CD14-positive monocyte (primary cell): ENCODE results near the gene ZNF431. TPM values are rescaled to one million over a fixed set of nuclear protein-coding genes. Genes with fewer than 3 reads are reported as not detected.

Experiments
- DNase-seq, 3 donors: peaks; one replicate each; pipeline ENCODE4 v3.0.0-alpha.2; 2011 to 2022
- H2AFZ ChIP-seq: 2 replicates; pipeline ENCODE4 v1.6.0; 2012; ENCODE audit warnings: mild to moderate bottlenecking, low read depth, low read length, inconsistent platforms; ENCODE audit not compliant: insufficient read depth, poor library complexity, severe bottlenecking
- H3K27ac ChIP-seq, 2 donors: 1 replicate in 1 of 2; 2 replicates in 1 of 2; pipeline ENCODE4 v1.5.1; 2012 to 2013; ENCODE audit warnings: low read length in 2 of 2, control low read depth in 1 of 2, inconsistent platforms in 1 of 2, low read depth in 1 of 2, mild to moderate bottlenecking in 1 of 2
- H3K27me3 ChIP-seq, 2 donors: one replicate each; pipeline versions ENCODE4 v1.6.0 to v1.6.1; 2011 to 2013; ENCODE audit warnings: low read length in 2 of 2; ENCODE audit not compliant: control insufficient read depth in 2 of 2, insufficient read depth in 2 of 2
- H3K36me3 ChIP-seq, 2 donors: replicated peaks in 1 of 2; 1 replicate in 1 of 2; 2 replicates in 1 of 2; pipeline versions ENCODE4 v1.5.1 to v1.6.1; 2012 to 2013; ENCODE audit warnings: low read length in 2 of 2, control low read depth in 1 of 2, inconsistent platforms in 1 of 2, mild to moderate bottlenecking in 1 of 2; ENCODE audit not compliant: insufficient read depth in 2 of 2, control insufficient read depth in 1 of 2
- H3K4me1 ChIP-seq, 2 donors: 1 replicate in 1 of 2; 2 replicates in 1 of 2; pipeline versions ENCODE4 v1.5.1 to v1.6.1; 2012 to 2013; ENCODE audit warnings: low read length in 2 of 2, control low read depth in 1 of 2, inconsistent platforms in 1 of 2, mild to moderate bottlenecking in 1 of 2, moderate library complexity in 1 of 2; ENCODE audit not compliant: insufficient read depth in 2 of 2, control insufficient read depth in 1 of 2
- H3K4me2 ChIP-seq: replicated peaks from 2 replicates; pipeline ENCODE3; 2012; ENCODE audit warnings: low read length, moderate library complexity, mild to moderate bottlenecking; ENCODE audit not compliant: poor library complexity, severe bottlenecking; ENCODE audit errors: extremely low read depth
- H3K4me3 ChIP-seq, 3 experiments: fragments of 200-600 bp in 1 of 3; sonication (generic) in 1 of 3; replicated peaks in 1 of 3; 1 replicate in 2 of 3; 2 replicates in 1 of 3; pipeline ENCODE4 v1.5.1; 2011 to 2013; ENCODE audit warnings: low read length in 3 of 3, mild to moderate bottlenecking in 3 of 3, control low read depth in 2 of 3, low read depth in 2 of 3, inconsistent platforms in 1 of 3, moderate library complexity in 1 of 3
- H3K79me2 ChIP-seq: 2 replicates; pipeline ENCODE4 v1.6.0; 2012; ENCODE audit warnings: mild to moderate bottlenecking, control low read depth, inconsistent platforms, low read length, moderate library complexity; ENCODE audit not compliant: insufficient read depth
- H3K9ac ChIP-seq: 2 replicates; pipeline ENCODE4 v1.6.0; 2017; ENCODE audit warnings: low read length, mild to moderate bottlenecking; ENCODE audit not compliant: insufficient read depth, poor library complexity, severe bottlenecking
- H3K9me3 ChIP-seq, 2 donors: replicated peaks in 1 of 2; 1 replicate in 1 of 2; 2 replicates in 1 of 2; pipeline versions ENCODE4 v1.5.1 to v1.6.1; 2012 to 2013; ENCODE audit warnings: low read length in 2 of 2, control low read depth in 1 of 2; ENCODE audit not compliant: control insufficient read depth in 1 of 2, insufficient read depth in 1 of 2
- H4K20me1 ChIP-seq: 2 replicates; pipeline ENCODE4 v1.6.0; 2012; ENCODE audit warnings: mild to moderate bottlenecking, low read length, control low read depth, moderate library complexity; ENCODE audit not compliant: insufficient read depth
- H3K27ac Mint-ChIP-seq, 7 donors: one replicate each; pipeline ENCODE4 v1.8.0; 2020; ENCODE audit warnings: mild to moderate bottlenecking in 7 of 7, mixed read lengths in 7 of 7, moderate library complexity in 6 of 7, inconsistent platforms in 2 of 7
- H3K27me3 Mint-ChIP-seq, 3 donors: one replicate each; pipeline ENCODE4 v1.8.0; 2021 to 2022; ENCODE audit warnings: low read depth in 3 of 3, mild to moderate bottlenecking in 3 of 3, mixed read lengths in 3 of 3, moderate library complexity in 3 of 3, inconsistent platforms in 1 of 3
- H3K36me3 Mint-ChIP-seq, 2 donors: one replicate each; pipeline ENCODE4 v1.8.0; 2020; ENCODE audit warnings: mixed read lengths in 2 of 2, inconsistent platforms in 1 of 2, mild to moderate bottlenecking in 1 of 2
- H3K4me1 Mint-ChIP-seq: one replicate; pipeline ENCODE4 v1.8.0; 2020; ENCODE audit warnings: mild to moderate bottlenecking, mixed read lengths
- H3K4me3 Mint-ChIP-seq, 2 donors: one replicate each; pipeline ENCODE4 v1.8.0; 2020; ENCODE audit warnings: mild to moderate bottlenecking in 2 of 2, mixed read lengths in 2 of 2, moderate library complexity in 1 of 2
- H3K9me3 Mint-ChIP-seq, 7 donors: one replicate each; pipeline ENCODE4 v1.8.0; 2020 to 2022; ENCODE audit warnings: mixed read lengths in 7 of 7, mild to moderate bottlenecking in 6 of 7, moderate library complexity in 6 of 7, inconsistent platforms in 2 of 7
- CTCF ChIP-seq: fragments of 200-600 bp; IDR thresholded peaks from one replicate; pipeline ENCODE4 v1.8.0; 2022; ENCODE audit warnings: antibody characterized with exemption, mild to moderate bottlenecking
- WGBS: methylation state at CpG from one replicate; pipeline ENCODE4 v1.1.5; 2013; ENCODE audit warnings: missing lambda C conversion rate; ENCODE audit not compliant: insufficient coverage; 5-methylcytosine and 5-hydroxymethylcytosine counted together
- intact Hi-C, 2 donors: fragments of 100-400 bp; cut with micrococcal nuclease; formaldehyde crosslinking; loops; one replicate each; pipeline versions ENCODE4 v1.15.0 to v1.15.1; 2023
- polyA plus RNA-seq, 3 donors: library from polyadenylated mRNA; depleted of rRNA in 1 of 3; unstranded in 2 of 3; stranded (reverse) in 1 of 3; fragments of 300-500 nt in 2 of 3; fragments of >200 nt in 1 of 3; fragmentation: Illumina TruSeq in 2 of 3; gene quantifications; 1 replicate in 2 of 3; 2 replicates in 1 of 3; pipeline ENCODE4 v1.2.3, GENCODE V29; 2012 to 2021
- small RNA-seq: library from RNA; depleted of rRNA; stranded (forward); fragments of <200 nt; gene quantifications from one replicate; pipeline ENCODE3, GENCODE V24; 2012; ENCODE audit warnings: low read depth; ENCODE audit not compliant: insufficient read length

The ZNF431 gene
- polyA plus RNA-seq, 3 donors: 1.8 to 9.8 (median 4.6) TPM

DNA sequence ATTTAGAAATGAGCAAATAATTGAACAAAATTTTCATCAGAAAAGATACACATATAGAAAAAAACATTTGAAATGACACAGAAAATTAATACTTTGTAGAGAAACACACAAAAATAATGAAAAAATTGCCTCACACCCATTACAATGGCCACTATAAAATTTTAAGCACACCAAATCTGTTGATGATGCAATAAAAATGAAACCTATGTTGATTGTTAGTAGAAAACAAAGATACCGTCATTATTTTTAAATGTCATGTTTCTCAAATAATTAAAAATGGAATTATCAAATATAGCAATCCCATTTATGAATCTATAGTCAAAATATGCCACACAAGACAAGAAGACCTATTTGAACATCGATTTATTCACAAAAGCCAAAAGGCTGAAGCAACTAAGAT, 96.8 kb downstream of the ZNF431 start:
- Mint-ChIP-seq H3K9me3 (peaks cover 11 to 64% (median 48%) of the 10 kb centered on the region in 7 donors), H3K27ac (no peak overlapping the region), H3K27me3 (peaks cover 0 to 2% (median 1%) of the 10 kb centered on the region in 3 donors), H3K36me3 (no peaks in the 10 kb centered on the region), H3K4me1 (no peaks in the 10 kb centered on the region), H3K4me3 (no peak overlapping the region)
- DNase-seq: no peak
- Histone ChIP-seq H3K9me3 (peaks cover 37 to 57% of the 10 kb centered on the region in 2 donors), H3K27ac (no peak overlapping the region), H3K79me2 (no peaks in the 10 kb centered on the region), H3K4me3 (no peak overlapping the region), H3K36me3 (no peaks in the 10 kb centered on the region), H3K9ac (no peak overlapping the region), H3K4me2 (no peak overlapping the region), H3K27me3 (no peaks in the 10 kb centered on the region), H3K4me1 (no peaks in the 10 kb centered on the region), H2AFZ (no peak overlapping the region), H4K20me1 (no peaks in the 10 kb centered on the region)
- TF ChIP-seq CTCF: no peak
- no CpG with 5 or more reads among the region's 2 CpGs for WGBS
- intact Hi-C loops: no loop called here

Small RNAs within 50 kb of the gene (small RNA-seq; reads per million reads assigned to genes)
- not detected for gene RNA5SP469

Other genes with a start within 250 kb of the ZNF431 start
- 1 to 10 TPM in 2 of 3 donors, under 1 TPM in 1; 0.85 to 2.8 (median 1.2) TPM for gene ZNF85, start 218.8 kb upstream of the ZNF431 start, polyA plus RNA-seq
- 10 to 100 TPM in 1 of 3 donors, 1 to 10 TPM in 2; 5.7 to 11.6 (median 8.8) TPM for gene ZNF430, start 121.4 kb upstream of the ZNF431 start, polyA plus RNA-seq
- gene ZNF714, start 59.8 kb upstream of the ZNF431 start, polyA plus RNA-seq: 1 to 10 TPM; 1.7 to 5.8 (median 2.4) TPM
- 1 to 10 TPM; 2.2 to 5.7 (median 2.3) TPM for gene ZNF708, start 187.4 kb downstream of the ZNF431 start, polyA plus RNA-seq
- gene ZNF738, start 217.0 kb downstream of the ZNF431 start, polyA plus RNA-seq: 1 to 10 TPM; 3.5 to 5.0 (median 4.0) TPM